HepG2 (cell line): ENCODE measurements around the gene MRPL14. TPM values are rescaled to one million over a fixed set of nuclear protein-coding genes. Genes with fewer than 3 reads are reported as not detected.

Experiments
- ATF7 ChIP-seq, 2 experiments: fragments of 450-650 bp in 1 of 2; sonication (generic) in 1 of 2; formaldehyde crosslinking in 1 of 2; IDR thresholded peaks; 2 replicates each; pipeline versions ENCODE4 v1.4.0 to v1.6.1; 2016 to 2020; ENCODE audit warnings: antibody characterized with exemption in 1 of 2, mild to moderate bottlenecking in 1 of 2, missing genetic modification reagents in 1 of 2
- ATRX ChIP-seq: sonication (generic); formaldehyde crosslinking; IDR thresholded peaks from 2 replicates; pipeline ENCODE4 v1.4.0; 2020; ENCODE audit warnings: missing genetic modification reagents, borderline replicate concordance
- FOXA3 ChIP-seq: IDR thresholded peaks from 2 replicates; pipeline ENCODE4 v1.6.1; 2016; ENCODE audit warnings: missing genetic modification reagents, missing compliant biosample characterization
- FOXK1 ChIP-seq: sonication (generic); formaldehyde crosslinking; IDR thresholded peaks from 2 replicates; pipeline ENCODE4 v1.4.0; 2020; ENCODE audit warnings: low read depth, missing genetic modification reagents, borderline replicate concordance
- HDAC6 ChIP-seq: fragments of 200-600 bp; sonication (generic); IDR thresholded peaks from 2 replicates; pipeline ENCODE4 v1.7.0; 2017; ENCODE audit warnings: mild to moderate bottlenecking, antibody characterized with exemption, low read length, low read depth
- MAFK ChIP-seq, 2 experiments: IDR thresholded peaks in 1 of 2; conservative IDR thresholded peaks in 1 of 2; 2 replicates each; pipeline ENCODE4 v1.6.1; 2011; ENCODE audit warnings: improper control_type of control experiment in 2 of 2, low read length in 2 of 2
- MED1 ChIP-seq: sonication (generic); formaldehyde crosslinking; IDR thresholded peaks from 2 replicates; pipeline ENCODE4 v1.4.0; 2020; ENCODE audit warnings: missing genetic modification reagents
- MYNN ChIP-seq: sonication (generic); formaldehyde crosslinking; IDR thresholded peaks from 2 replicates; pipeline ENCODE4 v1.4.0; 2020; ENCODE audit warnings: mild to moderate bottlenecking, low read depth, missing genetic modification reagents
- NKX3-1 ChIP-seq: sonication (generic); formaldehyde crosslinking; IDR thresholded peaks from 2 replicates; pipeline ENCODE4 v1.5.0; 2020; ENCODE audit warnings: missing genetic modification reagents
- PHF8 ChIP-seq: sonication (generic); formaldehyde crosslinking; IDR thresholded peaks from 2 replicates; pipeline ENCODE4 v1.5.0; 2020; ENCODE audit warnings: missing genetic modification reagents
- PPARG ChIP-seq: conservative IDR thresholded peaks from 2 replicates; pipeline ENCODE4 v1.6.1; 2016; ENCODE audit warnings: missing biosample characterization, missing genetic modification reagents
- TBX3 ChIP-seq: fragments of 450-650 bp; IDR thresholded peaks from 2 replicates; pipeline ENCODE4 v1.6.1; 2017; ENCODE audit warnings: antibody characterized with exemption, mild to moderate bottlenecking, inconsistent platforms, borderline replicate concordance
- ZBTB21 ChIP-seq: sonication (generic); formaldehyde crosslinking; IDR thresholded peaks from 2 replicates; pipeline ENCODE4 v1.4.0; 2020; ENCODE audit warnings: missing genetic modification reagents
- ZNF205 ChIP-seq: IDR thresholded peaks from 2 replicates; pipeline ENCODE4 v1.6.1; 2018; ENCODE audit warnings: missing biosample characterization, missing genetic modification reagents
- ZNF713 ChIP-seq: sonication (generic); formaldehyde crosslinking; IDR thresholded peaks from 2 replicates; pipeline ENCODE4 v1.4.0; 2020; ENCODE audit warnings: mild to moderate bottlenecking, missing genetic modification reagents
- ZNF781 ChIP-seq: sonication (generic); formaldehyde crosslinking; IDR thresholded peaks from 2 replicates; pipeline ENCODE4 v1.5.1; 2020; ENCODE audit warnings: borderline replicate concordance, mild to moderate bottlenecking, missing genetic modification reagents; ENCODE audit errors: not compliant biosample characterization
- polyA plus RNA-seq, 8 experiments: library from polyadenylated mRNA; depleted of rRNA in 3 of 8; stranded (reverse) in 7 of 8; unstranded in 1 of 8; fragments of >200 nt; fragmentation: Illumina TruSeq in 4 of 8; extraction: Trizol in 4 of 8; gene quantifications; 2 replicates each; pipeline versions ENCODE4 v1.2.1 to v1.2.3, GENCODE V29; 2011 to 2016; ENCODE audit warnings: low read depth in 4 of 8, missing spikeins in 1 of 8, mixed read lengths in 1 of 8; ENCODE audit not compliant: insufficient read depth in 1 of 8
- total RNA-seq, 5 experiments: library from RNA; depleted of rRNA; stranded (reverse); fragments of >200 nt; fragmentation: Illumina TruSeq; extraction: Trizol; gene quantifications; 2 replicates each; pipeline ENCODE4 v1.2.3, GENCODE V29; 2016; ENCODE audit warnings: low read depth in 1 of 5
- TF ChIP-seq, protein P1 (sequence below), 2 experiments: fragments of 450-650 bp in 1 of 2; sonication (generic) in 1 of 2; formaldehyde crosslinking in 1 of 2; IDR thresholded peaks; 2 replicates each; pipeline versions ENCODE4 v1.6.1 to v1.8.0; 2016 to 2022; ENCODE audit warnings: antibody characterized with exemption in 1 of 2, mild to moderate bottlenecking in 1 of 2, missing genetic modification reagents in 1 of 2
- TF ChIP-seq, protein P2 (sequence below): sonication (generic); formaldehyde crosslinking; IDR thresholded peaks from 2 replicates; pipeline ENCODE4 v1.5.0; 2020; ENCODE audit warnings: missing genetic modification reagents

MRPL14 gene
- total and polyA plus RNA-seq, 2 of the 13 experiments (the other 11 are each of a cell fraction or from before 2014, with no cell fraction given), result 157 to 178 TPM

DNA sequence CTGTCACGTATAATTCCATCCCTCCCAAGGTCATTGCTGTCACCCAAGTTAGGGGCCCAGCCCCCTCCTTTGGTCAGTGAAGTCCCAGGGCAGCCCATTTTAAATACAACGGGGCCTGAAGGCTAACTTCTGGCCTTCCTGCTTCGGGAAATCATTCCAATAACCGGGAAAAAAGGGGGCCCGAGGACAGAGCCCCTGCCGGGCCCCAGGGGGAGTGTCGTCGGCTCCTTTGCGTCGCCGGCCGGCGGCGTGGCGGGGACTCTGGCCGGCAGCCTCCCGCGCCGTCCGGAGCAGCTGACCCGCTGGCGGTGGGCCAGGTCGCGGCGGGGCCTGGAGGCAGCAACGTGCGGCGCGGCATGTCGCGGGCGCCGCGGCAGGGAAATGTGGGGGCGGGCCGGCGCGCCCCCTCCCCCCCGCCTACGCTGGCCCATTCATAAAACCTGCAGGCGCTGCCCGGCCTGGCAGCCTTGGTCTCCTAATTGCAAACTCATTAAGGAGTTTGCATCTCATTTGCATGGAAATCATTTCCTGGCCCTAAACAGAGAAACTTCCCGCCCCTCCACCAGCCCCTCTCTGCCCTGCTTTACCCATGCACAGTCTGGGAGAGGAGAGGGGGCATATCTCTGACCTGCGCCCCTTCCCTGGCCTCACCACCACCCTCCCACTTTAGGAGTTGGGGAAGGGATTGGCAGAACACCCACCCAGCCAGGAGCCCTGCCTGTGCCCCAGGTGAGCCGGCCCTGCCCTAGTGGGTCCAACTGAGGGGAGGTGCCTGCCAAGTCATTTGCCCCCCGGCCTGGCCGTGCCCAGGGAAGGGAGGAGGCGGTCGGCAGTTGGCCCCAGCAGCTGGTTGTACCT, 50.7 kb downstream of the MRPL14 start (continued):
- TF ChIP-seq, protein P1, sequence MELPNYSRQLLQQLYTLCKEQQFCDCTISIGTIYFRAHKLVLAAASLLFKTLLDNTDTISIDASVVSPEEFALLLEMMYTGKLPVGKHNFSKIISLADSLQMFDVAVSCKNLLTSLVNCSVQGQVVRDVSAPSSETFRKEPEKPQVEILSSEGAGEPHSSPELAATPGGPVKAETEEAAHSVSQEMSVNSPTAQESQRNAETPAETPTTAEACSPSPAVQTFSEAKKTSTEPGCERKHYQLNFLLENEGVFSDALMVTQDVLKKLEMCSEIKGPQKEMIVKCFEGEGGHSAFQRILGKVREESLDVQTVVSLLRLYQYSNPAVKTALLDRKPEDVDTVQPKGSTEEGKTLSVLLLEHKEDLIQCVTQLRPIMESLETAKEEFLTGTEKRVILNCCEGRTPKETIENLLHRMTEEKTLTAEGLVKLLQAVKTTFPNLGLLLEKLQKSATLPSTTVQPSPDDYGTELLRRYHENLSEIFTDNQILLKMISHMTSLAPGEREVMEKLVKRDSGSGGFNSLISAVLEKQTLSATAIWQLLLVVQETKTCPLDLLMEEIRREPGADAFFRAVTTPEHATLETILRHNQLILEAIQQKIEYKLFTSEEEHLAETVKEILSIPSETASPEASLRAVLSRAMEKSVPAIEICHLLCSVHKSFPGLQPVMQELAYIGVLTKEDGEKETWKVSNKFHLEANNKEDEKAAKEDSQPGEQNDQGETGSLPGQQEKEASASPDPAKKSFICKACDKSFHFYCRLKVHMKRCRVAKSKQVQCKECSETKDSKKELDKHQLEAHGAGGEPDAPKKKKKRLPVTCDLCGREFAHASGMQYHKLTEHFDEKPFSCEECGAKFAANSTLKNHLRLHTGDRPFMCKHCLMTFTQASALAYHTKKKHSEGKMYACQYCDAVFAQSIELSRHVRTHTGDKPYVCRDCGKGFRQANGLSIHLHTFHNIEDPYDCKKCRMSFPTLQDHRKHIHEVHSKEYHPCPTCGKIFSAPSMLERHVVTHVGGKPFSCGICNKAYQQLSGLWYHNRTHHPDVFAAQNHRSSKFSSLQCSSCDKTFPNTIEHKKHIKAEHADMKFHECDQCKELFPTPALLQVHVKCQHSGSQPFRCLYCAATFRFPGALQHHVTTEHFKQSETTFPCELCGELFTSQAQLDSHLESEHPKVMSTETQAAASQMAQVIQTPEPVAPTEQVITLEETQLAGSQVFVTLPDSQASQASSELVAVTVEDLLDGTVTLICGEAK (IDR thresholded peaks at IDR 0.05), result no peak
- TF ChIP-seq, protein P1 (CRISPR knock-in tag; IDR thresholded peaks at IDR 0.05), result no peak
- TF ChIP-seq FOXK1 (CRISPR knock-in tag) (no peak), MYNN (CRISPR knock-in tag) (no peak), ZBTB21 (no peak), TBX3 (no peak), PPARG (peak; percentile 50; the same call in 1 of the 2 replicates), MED1 (peak; percentile 96), ZNF205 (CRISPR knock-in tag) (no peak; the same call in 1 of the 2 replicates), PHF8 (CRISPR knock-in tag) (0 out of 2 replicates have a peak, but pooled peaks have one; percentile 1), ATRX (CRISPR knock-in tag) (no peak), ZNF781 (CRISPR knock-in tag) (no peak), NKX3-1 (CRISPR knock-in tag) (no peak), MAFK (conservative IDR thresholded peaks at IDR 0.05 in 1 of 2, IDR thresholded peaks at IDR 0.05 in 1 of 2; ENCODE audit: low read length in 2 of 2) (no peak), FOXA3 (CRISPR knock-in tag) (peak; percentile 45; the same call in 1 of the 2 replicates), ATF7 (IDR thresholded peaks at IDR 0.05) (no peak), ATF7 (CRISPR knock-in tag; IDR thresholded peaks at IDR 0.05) (0 out of 2 replicates have a peak, but pooled peaks have one; percentile 23), ZNF713 (CRISPR knock-in tag) (no peak), HDAC6 (no peak)
- TF ChIP-seq, protein P2, sequence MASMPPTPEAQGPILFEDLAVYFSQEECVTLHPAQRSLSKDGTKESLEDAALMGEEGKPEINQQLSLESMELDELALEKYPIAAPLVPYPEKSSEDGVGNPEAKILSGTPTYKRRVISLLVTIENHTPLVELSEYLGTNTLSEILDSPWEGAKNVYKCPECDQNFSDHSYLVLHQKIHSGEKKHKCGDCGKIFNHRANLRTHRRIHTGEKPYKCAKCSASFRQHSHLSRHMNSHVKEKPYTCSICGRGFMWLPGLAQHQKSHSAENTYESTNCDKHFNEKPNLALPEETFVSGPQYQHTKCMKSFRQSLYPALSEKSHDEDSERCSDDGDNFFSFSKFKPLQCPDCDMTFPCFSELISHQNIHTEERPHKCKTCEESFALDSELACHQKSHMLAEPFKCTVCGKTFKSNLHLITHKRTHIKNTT (CRISPR knock-in tag), result no peak
